Gastrocnemius medialis (tissue), 4 donors: ENCODE measurements around the gene PNCK.

ENCODE experiments used
- CTCF ChIP-seq, 5 experiments: fragments of 450-650 bp in 3 of 5; fragments of 200-600 bp in 2 of 5; sonication (generic) in 2 of 5; IDR thresholded peaks in 4 of 5; conservative IDR thresholded peaks in 1 of 5; 1 replicate in 4 of 5; 2 replicates in 1 of 5; pipeline ENCODE4 v1.5.1; 2016 to 2019; ENCODE audit warnings: antibody characterized with exemption in 5 of 5, mild to moderate bottlenecking in 3 of 5, moderate library complexity in 3 of 5
- POLR2A ChIP-seq, 2 donors: fragments of 450-650 bp; IDR thresholded peaks; one replicate each; pipeline ENCODE4 v1.6.1; 2017; ENCODE audit warnings: antibody characterized with exemption in 2 of 2, mild to moderate bottlenecking in 2 of 2, moderate library complexity in 2 of 2

GRCh38 chrX:153626025-153626633, 47.5 kb downstream of the PNCK start:
- TF ChIP-seq POLR2A (IDR thresholded peaks at IDR 0.05) (no peak), CTCF (IDR thresholded peaks at IDR 0.05 in 4 of 5, conservative IDR thresholded peaks at IDR 0.05 in 1 of 5) (no peak)
